NCI-H1930 (cell line): Measurements from ENCODE around the gene AGAP2.
A peak's percentile ranks its signal among the peaks of the same experiment; 100 is the strongest.
"Not testable (repeated sequence)": the region's sequence is repeated elsewhere in the genome, so short reads cannot be mapped to it uniquely, and the experiment has no call there.

Experiments used
- DNase-seq, 2 experiments: peaks; one replicate each; lab custom pipeline; 2025; lab: John Stamatoyannopoulos, UW

AGAP2 gene

GRCh38 chr12:57694459-57695019 lies 44.0 kb downstream of the AGAP2 start:
- DNase-seq, result no peak

- peak; percentile 98 to 99 for DNase-seq
Observed at GRCh38 chr12:57693659-57694458, 44.7 kb downstream of the AGAP2 start, which contains the start of gene OS9. OS9 (plus strand) TSS chr12:57694132; CDS start chr12:57694162, 30 bp downstream.

GRCh38 chr12:57693317-57693658 lies 45.3 kb downstream of the AGAP2 start:
- DNase-seq, result peak in 1 of 2 experiments; percentile 39

- DNase-seq, result no peak
Observed at GRCh38 chr12:57692500-57692899, 46.0 kb downstream of the AGAP2 start.

GRCh38 chr12:57688931-57689330 lies 49.6 kb downstream of the AGAP2 start:
- no peak for DNase-seq

GRCh38 chr12:57687862-57688261 lies 50.7 kb downstream of the AGAP2 start:
- DNase-seq, result no peak

DNA sequence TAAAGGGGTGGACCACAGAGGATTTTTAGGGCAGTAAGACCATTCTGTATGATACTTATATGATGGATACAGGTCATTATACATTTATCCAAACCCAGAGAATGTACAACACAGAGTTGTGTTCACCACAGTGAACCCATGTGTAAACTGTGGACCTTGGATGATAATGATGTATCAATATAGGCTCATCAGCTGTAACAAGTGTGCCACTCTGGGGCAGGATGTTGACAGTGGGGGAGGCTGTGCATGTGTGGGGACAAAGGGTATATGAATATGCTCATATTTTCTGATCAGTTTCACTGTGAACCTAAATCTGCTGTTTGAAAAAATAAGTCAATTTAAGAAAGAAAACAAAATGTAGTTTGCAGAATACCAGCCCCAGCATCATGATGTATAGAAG lies 58.8 kb downstream of the AGAP2 start:
- no peak for DNase-seq

- DNase-seq, result not testable (repeated sequence)
Observed at GRCh38 chr12:57677947-57678346, 60.6 kb downstream of the AGAP2 start.

GRCh38 chr12:57674691-57675090 lies 63.9 kb downstream of the AGAP2 start:
- DNase-seq, result no peak
